HEK293 (cell line): ENCODE measurements around the gene C17orf113.

Source experiments
- BCL6B ChIP-seq: fragments of 450-650 bp; formaldehyde crosslinking; IDR thresholded peaks from 2 replicates; pipeline ENCODE4 v1.5.1; 2017; ENCODE audit warnings: missing biosample characterization, missing genetic modification characterization
- CTCF ChIP-seq: fragments of 450-650 bp; formaldehyde crosslinking; IDR thresholded peaks from 2 replicates; pipeline ENCODE4 v1.5.1; 2016; ENCODE audit warnings: missing biosample characterization, missing genetic modification characterization
- INSM2 ChIP-seq: fragments of 450-650 bp; formaldehyde crosslinking; IDR thresholded peaks from 2 replicates; pipeline ENCODE4 v1.5.1; 2016; ENCODE audit warnings: missing biosample characterization, missing genetic modification characterization
- KLF7 ChIP-seq: fragments of 450-650 bp; formaldehyde crosslinking; IDR thresholded peaks from 2 replicates; pipeline ENCODE4 v1.5.1; 2016; ENCODE audit warnings: missing biosample characterization, missing genetic modification characterization, borderline replicate concordance
- PRDM2 ChIP-seq: fragments of 450-650 bp; formaldehyde crosslinking; IDR thresholded peaks from 2 replicates; pipeline ENCODE4 v1.5.1; 2016; ENCODE audit warnings: missing biosample characterization, missing genetic modification characterization, borderline replicate concordance
- SP2 ChIP-seq: fragments of 450-650 bp; formaldehyde crosslinking; IDR thresholded peaks from 2 replicates; pipeline ENCODE4 v1.5.1; 2016; ENCODE audit warnings: missing biosample characterization, missing genetic modification characterization
- ZFP41 ChIP-seq: fragments of 450-650 bp; formaldehyde crosslinking; IDR thresholded peaks from 2 replicates; pipeline ENCODE4 v1.5.1; 2016; ENCODE audit warnings: missing biosample characterization, missing genetic modification characterization, borderline replicate concordance
- ZNF132 ChIP-seq: fragments of 450-650 bp; formaldehyde crosslinking; IDR thresholded peaks from 2 replicates; pipeline ENCODE4 v1.5.1; 2017; ENCODE audit warnings: missing biosample characterization, missing genetic modification characterization, borderline replicate concordance
- ZNF155 ChIP-seq: fragments of 450-650 bp; formaldehyde crosslinking; IDR thresholded peaks from 2 replicates; pipeline ENCODE4 v1.5.1; 2016; ENCODE audit warnings: missing biosample characterization, missing genetic modification characterization
- ZNF214 ChIP-seq: fragments of 450-650 bp; formaldehyde crosslinking; IDR thresholded peaks from 2 replicates; pipeline ENCODE4 v1.5.1; 2017; ENCODE audit warnings: missing biosample characterization, mild to moderate bottlenecking, missing genetic modification characterization, borderline replicate concordance
- ZNF221 ChIP-seq: fragments of 450-650 bp; formaldehyde crosslinking; IDR thresholded peaks from 2 replicates; pipeline ENCODE4 v1.5.1; 2017; ENCODE audit warnings: missing biosample characterization, missing genetic modification characterization, borderline replicate concordance
- ZNF341 ChIP-seq: fragments of 450-650 bp; formaldehyde crosslinking; IDR thresholded peaks from 2 replicates; pipeline ENCODE4; 2016; ENCODE audit warnings: low read depth, missing biosample characterization, missing genetic modification characterization
- ZNF366 ChIP-seq: fragments of 450-650 bp; formaldehyde crosslinking; conservative IDR thresholded peaks from 2 replicates; pipeline ENCODE4 v1.5.1; 2016; ENCODE audit warnings: missing biosample characterization, missing genetic modification characterization
- ZNF555 ChIP-seq: fragments of 450-650 bp; formaldehyde crosslinking; conservative IDR thresholded peaks from 2 replicates; pipeline ENCODE4 v1.5.1; 2017; ENCODE audit warnings: missing biosample characterization, mild to moderate bottlenecking, missing genetic modification characterization, inconsistent platforms
- ZNF585B ChIP-seq: fragments of 450-650 bp; formaldehyde crosslinking; IDR thresholded peaks from 2 replicates; pipeline ENCODE4 v1.5.1; 2016; ENCODE audit warnings: missing biosample characterization, missing genetic modification characterization
- ZNF596 ChIP-seq: fragments of 450-650 bp; IDR thresholded peaks from 2 replicates; pipeline ENCODE4 v1.5.0; 2018; ENCODE audit warnings: missing biosample characterization, mild to moderate bottlenecking, missing genetic modification characterization, moderate library complexity
- ZNF639 ChIP-seq: fragments of 450-650 bp; formaldehyde crosslinking; IDR thresholded peaks from 2 replicates; pipeline ENCODE4 v1.5.1; 2016; ENCODE audit warnings: missing biosample characterization, missing genetic modification characterization
- ZNF658 ChIP-seq: fragments of 450-650 bp; formaldehyde crosslinking; IDR thresholded peaks from 2 replicates; pipeline ENCODE4; 2016; ENCODE audit warnings: missing biosample characterization, missing genetic modification characterization
- ZNF692 ChIP-seq: fragments of 450-650 bp; formaldehyde crosslinking; IDR thresholded peaks from 2 replicates; pipeline ENCODE4 v1.5.1; 2016; ENCODE audit warnings: missing biosample characterization, missing genetic modification characterization
- ZNF792 ChIP-seq: fragments of 450-650 bp; formaldehyde crosslinking; IDR thresholded peaks from 2 replicates; pipeline ENCODE4 v1.5.1; 2016; ENCODE audit warnings: missing biosample characterization, missing genetic modification characterization
- ZNF830 ChIP-seq: fragments of 450-650 bp; IDR thresholded peaks from 2 replicates; pipeline ENCODE4 v1.5.0; 2018; ENCODE audit warnings: missing biosample characterization, missing genetic modification characterization, low read depth, mild to moderate bottlenecking, moderate library complexity

Gene C17orf113

GRCh38 chr17:42019509-42020404 is 30.6 kb downstream of the C17orf113 start, which contains the start of gene NKIRAS2 (continued):
- peak; percentile 94 for TF ChIP-seq CTCF (tag by site-specific recombination)
- peak; percentile 56; the same call in 1 of the 2 replicates for TF ChIP-seq INSM2 (tag by site-specific recombination)
- TF ChIP-seq ZNF221 (tag by site-specific recombination): no peak
- no peak for TF ChIP-seq ZNF596 (tag by site-specific recombination)
- TF ChIP-seq SP2: peak; percentile 95
- no peak for TF ChIP-seq ZFP41
- no peak for TF ChIP-seq ZNF132 (tag by site-specific recombination)
- 0 out of 2 replicates have a peak, but pooled peaks have one; percentile 18 for TF ChIP-seq ZNF341 (tag by site-specific recombination)
- TF ChIP-seq PRDM2: no peak
- TF ChIP-seq ZNF639 (tag by site-specific recombination): no peak
- no peak for TF ChIP-seq ZNF585B (tag by site-specific recombination)
- no peak for TF ChIP-seq ZNF830 (tag by site-specific recombination)
- TF ChIP-seq ZNF155: no peak
- TF ChIP-seq ZNF658 (tag by site-specific recombination): no peak
- no peak for TF ChIP-seq ZNF792 (tag by site-specific recombination)
- TF ChIP-seq BCL6B: no peak
- TF ChIP-seq ZNF366 (tag by site-specific recombination): no peak
- no peak for TF ChIP-seq ZNF555 (tag by site-specific recombination)
- no peak for TF ChIP-seq ZNF214 (tag by site-specific recombination)
- peak; percentile 31; the same call in 1 of the 2 replicates for TF ChIP-seq ZNF692
- TF ChIP-seq KLF7 (tag by site-specific recombination): no peak
